Esophagus muscularis mucosa (tissue), 4 donors: ENCODE data around the gene EIF5A2.

Source experiments
- CTCF ChIP-seq, 3 experiments: fragments of 200-600 bp in 2 of 3; fragments of 450-650 bp in 1 of 3; sonication (generic) in 2 of 3; IDR thresholded peaks; one replicate each; pipeline ENCODE4 v1.5.1; 2017 to 2019; ENCODE audit warnings: antibody characterized with exemption in 3 of 3, mild to moderate bottlenecking in 2 of 3, moderate library complexity in 1 of 3
- EP300 ChIP-seq: sonication (generic); formaldehyde crosslinking; IDR thresholded peaks from one replicate; pipeline ENCODE4 v1.6.1; 2017; ENCODE audit warnings: antibody characterized with exemption
- POLR2A ChIP-seq: fragments of 450-650 bp; IDR thresholded peaks from one replicate; pipeline ENCODE4 v1.6.1; 2017; ENCODE audit warnings: antibody characterized with exemption, moderate library complexity, mild to moderate bottlenecking, low read depth
- POLR2AphosphoS5 ChIP-seq, 2 donors: sonication (generic); formaldehyde crosslinking; IDR thresholded peaks; one replicate each; pipeline ENCODE4 v1.6.1; 2017; ENCODE audit warnings: antibody characterized with exemption in 2 of 2

DNA sequence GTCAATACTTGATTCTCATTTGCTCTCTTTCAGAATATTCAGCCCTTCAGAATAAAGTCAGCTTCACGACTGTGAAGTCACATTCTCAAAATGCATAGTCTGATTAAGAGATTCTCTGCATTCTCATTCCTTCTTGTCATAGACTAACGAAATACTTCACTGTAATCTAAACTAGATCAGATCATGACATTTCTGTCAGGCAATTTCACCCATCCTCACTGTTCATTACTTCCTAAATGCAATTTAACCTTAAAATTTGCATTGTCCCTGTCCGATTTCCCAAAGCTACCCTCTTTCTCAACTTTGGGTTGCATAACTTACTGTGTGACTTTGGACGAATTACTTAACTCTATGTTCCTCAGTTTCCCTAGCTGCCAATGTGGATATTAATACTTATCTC, 44.6 kb downstream of the EIF5A2 start:
- TF ChIP-seq CTCF (IDR thresholded peaks at IDR 0.05) (no peak), POLR2A (no peak), POLR2AphosphoS5 (IDR thresholded peaks at IDR 0.05) (no peak), EP300 (no peak)
